NCI-H524 (cell line): ENCODE data around the gene CALU.

Experiments
- DNase-seq, 2 experiments: peaks; one replicate each; lab custom pipeline; 2025; lab: John Stamatoyannopoulos, UW

The CALU gene

DNA sequence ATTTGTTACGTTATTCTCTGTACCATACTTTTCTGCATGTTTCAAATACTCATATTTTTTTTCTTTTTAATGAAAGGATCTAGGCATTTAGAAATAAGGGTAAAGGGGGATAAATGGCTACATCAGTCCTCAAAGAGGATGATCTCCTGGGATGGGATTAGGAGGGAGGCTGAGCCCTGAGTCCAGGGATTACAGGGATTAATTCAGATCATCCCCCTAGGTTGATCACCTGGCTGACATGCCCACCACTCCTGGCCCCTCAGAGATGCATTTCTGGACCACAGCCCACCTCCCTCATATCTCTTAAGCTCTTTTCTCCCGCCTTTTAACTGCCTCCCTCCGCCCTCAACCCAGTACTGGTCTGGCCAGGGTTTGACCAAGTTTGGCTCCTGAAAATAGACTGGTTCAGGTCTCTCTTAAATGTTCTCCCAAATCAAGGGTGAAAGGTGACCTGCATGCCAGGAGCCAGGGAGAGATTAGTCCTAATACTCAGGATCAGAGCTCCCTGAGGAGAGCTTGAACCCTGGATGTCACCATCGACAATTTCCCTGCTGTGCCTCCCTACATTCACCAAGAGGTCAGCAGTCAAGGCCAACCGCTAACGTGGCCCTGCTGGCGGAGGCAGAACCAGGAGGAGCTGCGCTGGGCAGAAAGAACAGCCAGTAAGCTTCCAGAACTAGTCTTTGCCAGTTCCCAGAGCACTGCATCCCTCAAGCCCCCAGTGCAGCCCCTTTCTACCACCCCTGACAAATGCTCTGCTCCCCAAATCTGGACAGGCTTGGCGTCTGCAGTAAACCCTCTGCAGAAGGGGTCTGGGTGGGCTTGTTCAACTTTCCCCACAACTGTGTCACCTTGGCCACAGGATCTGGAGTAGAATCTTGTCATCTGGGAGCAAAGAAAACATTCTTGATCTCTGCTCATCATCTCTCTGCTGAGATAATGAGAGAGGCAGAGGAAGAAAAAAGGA is 49.6 kb downstream of the CALU start:
- peak in 1 of 2 experiments; percentile 30 for DNase-seq

DNA sequence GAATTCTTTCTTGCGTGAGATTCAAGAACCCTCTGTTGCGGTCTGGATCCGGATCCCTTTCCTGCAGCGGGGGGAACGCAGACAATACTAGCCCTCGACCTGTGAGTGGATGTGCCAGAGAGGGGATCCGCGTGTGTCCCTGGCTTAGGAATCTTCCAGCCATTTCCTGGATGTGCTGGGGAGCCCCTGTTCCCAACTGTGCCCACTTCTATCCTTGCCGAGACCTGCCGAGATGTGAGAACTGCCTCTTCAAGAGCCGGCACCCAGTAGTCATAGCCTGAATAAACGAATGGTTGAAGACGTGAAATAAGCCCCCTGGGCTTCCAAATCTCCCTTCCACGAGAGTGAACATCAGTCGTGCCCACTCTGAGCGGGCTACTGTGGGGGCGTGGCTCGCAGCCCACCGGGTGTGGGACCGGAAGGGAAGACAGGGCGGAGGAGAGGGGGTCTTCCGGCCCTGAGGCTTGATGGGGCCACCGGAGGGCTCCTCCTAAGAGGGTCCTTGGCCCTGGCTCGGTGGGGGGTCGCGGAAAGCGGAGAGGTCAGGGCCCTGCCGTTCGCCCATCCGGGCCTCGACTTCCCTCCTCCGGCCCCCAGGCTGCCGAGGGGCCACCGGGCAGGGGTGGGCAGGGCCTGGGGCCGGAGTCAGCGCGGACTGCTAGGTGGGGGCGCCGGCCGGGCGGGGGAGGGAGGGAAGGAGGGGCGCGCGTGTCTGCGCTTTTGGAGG is 51.3 kb downstream of the CALU start:
- DNase-seq = peak in 1 of 2 experiments; percentile 33

DNA sequence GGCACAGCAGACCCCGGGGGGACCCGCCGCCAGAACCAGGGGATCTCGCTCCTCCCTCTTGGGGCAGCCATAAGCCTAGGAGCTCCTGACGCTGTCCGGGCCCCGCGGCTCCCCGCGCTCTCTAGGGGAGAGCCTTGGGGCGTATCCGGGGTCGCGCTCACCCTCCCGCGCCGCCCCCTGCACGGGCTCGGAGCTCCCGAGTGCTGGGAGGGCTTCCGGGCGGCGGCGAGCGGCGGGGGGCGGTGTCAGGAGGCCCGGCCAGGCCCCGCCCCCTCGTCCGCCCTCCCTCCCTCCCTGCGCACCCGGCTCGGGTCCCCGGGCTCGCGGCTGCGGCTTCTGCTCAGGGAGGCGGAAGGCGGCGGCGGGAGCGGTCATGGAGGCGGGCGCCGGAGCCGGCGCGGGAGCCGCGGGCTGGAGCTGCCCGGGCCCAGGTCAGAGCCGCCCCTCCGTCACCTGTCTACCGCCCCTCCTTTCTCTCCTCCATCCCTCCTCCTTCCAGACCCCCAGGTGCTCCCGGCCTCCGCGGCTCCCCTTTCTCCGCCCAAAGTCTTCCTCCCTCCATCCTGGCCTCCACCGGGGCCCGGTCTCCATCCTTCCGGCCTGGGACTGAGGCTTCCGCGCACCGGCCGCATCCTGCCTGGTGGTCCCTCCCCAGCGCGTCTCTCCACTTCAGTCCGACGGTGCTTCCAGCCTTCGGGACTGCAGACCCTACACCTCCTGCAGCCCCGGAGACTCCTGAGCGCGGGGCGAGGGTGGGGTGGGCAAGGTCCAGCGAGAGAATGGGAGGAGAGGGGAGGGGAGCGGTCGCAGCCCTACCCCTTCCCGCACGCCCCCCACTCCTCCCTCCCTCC is 52.2 kb downstream of the CALU start, which contains the start of gene CCDC136:
TSS of gene CCDC136 (plus strand) at position 848 of the 851 bp plus-strand sequence. CDS start 444 bp downstream, outside the sequence.
- DNase-seq = peak in 1 of 2 experiments; percentile 44

DNA sequence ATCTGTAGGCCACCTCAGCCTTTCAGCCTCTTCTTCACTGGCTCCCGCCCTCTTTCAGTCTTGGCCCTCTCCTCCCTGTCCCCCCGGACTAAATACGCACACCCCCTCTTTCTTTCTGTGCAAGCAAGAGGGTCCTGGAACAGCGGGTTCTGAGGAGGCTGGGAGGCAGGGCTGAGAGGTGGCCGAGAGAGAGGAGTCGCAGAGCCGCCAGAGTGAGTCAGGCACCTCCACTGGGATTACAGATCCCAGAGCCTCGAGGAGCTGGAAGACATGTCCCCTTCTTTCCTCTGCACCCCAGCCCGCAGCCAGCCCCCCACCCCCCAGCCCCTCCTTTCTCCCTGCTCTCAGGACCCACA is 52.8 kb downstream of the CALU start:
- peak in 1 of 2 experiments; percentile 9 for DNase-seq

DNA sequence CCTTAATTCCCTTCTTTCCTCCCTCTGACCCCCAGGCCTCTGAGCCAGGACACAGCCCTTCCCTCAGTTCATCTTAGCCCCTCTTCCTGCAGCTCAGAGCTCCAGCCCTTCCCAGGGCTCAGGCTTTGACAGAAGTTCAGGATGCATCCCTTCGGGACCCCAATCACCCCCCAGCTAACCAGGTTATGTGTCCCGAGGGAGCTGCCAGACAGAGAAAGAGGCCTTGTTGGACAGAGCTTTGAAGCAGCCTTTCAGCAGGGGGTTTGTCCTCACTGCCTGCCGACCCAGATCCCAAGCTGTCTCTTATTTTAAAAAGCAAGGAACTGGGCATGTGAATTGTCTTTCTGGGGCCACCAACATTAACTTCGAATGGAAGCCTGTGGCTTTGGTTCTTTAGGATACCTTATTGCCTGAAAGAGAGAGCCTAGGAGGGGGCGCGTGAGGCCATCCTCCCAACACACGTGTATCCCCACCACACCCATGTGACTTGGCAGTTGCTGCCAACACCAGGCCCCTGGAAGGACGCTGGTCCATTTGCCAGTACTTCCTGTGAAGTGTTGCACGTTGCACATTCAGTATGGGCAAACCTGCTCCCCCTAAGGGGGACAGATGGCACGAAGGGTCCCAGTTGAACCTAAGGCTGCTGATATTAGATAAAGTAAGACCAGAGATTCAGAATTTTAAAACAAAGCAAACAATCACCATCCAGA is 53.5 kb downstream of the CALU start:
- peak; percentile 59 to 61 for DNase-seq

DNA sequence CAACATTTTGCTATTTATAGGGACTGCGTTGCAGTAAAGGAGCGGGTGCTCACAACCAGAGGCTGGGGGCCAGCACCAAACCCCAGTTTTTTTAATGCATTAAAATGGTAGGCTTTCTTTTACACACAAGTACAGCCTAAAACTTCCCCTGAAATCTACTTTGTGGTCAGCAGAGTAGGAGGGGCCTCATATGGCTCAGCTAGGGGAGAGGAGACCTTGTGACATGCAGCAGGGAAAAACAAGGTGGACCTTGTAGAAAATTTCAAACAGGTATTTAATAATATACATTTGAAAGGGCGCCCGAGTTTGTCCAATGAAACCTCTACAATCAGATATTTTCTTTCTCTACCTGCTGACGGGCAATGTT is 54.0 kb downstream of the CALU start:
- no peak for DNase-seq

DNA sequence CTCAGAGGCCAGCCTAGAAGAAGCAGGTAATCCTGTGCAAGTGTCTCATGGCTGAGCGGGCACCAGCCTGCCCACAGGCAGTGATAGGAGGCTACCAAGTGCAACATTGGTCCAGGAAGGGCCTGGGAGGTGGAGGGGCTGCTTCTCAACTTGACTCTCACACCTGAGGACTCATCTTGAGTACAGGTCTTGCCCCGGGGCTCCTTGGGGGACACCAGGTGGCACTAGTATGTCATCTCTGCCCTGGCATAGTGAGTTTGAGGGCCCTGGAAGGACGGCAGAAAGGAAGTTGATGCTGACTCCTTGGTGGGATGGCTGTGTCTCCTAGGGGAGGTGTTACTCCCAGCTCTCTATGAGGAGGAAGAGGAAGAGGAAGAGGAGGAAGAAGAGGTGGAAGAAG is 54.9 kb downstream of the CALU start:
- peak in 1 of 2 experiments; percentile 4 for DNase-seq

DNA sequence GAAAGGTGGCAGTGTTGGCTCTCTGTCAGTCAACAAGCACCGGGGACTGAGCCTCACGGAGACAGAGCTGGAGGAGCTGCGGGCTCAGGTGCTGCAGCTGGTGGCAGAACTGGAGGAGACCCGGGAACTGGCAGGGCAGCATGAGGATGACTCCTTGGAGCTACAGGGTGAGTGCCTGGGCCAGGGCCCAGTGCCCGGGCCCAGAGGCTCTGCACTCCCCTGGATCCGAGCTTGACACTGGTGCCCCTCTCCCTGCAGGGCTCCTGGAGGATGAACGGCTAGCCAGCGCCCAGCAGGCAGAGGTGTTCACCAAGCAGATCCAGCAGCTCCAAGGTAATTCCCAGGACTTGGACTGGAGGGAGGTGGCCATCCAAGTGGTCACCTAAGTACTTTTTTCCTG is 55.3 kb downstream of the CALU start:
- DNase-seq = no peak

DNA sequence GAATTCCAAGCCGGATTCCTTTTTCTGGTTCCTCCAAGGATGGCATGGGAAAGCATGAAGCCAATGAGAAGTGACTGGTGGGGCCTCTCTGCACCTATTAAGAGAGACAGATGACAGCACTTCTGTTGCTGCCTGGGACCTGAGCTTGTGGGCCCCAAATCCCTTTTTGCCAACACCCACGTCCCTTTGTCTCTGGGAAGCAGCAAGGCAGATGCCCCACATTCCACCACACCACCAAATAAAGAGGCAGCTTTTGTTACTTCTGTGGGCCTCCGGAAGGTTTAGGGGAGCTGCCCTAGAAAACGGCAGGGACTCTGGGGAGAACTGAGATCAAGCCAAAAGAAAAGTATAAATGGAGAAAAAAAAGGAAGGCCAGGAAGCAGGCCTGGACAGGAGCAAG is 56.0 kb downstream of the CALU start:
- DNase-seq = no peak

DNA sequence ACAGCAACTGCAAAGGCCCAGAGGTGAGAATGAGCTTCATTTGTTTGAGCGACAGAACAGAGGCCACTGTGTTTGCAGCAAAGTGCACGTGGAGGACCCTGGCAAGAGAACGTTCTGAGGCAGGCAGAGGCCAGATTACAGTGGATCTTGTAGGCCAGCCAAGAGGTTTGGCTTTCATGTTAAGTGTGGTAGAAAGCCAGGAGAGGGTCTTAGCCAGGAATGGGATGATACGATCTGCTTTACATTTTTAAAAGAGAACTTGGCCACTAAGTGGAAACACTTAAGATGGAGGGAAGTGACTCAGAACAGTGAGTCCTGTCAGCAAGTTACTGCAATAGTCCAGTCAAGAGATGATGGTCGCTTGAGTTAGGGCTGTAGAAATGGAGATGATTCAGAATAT is 57.2 kb downstream of the CALU start:
- no peak for DNase-seq

DNA sequence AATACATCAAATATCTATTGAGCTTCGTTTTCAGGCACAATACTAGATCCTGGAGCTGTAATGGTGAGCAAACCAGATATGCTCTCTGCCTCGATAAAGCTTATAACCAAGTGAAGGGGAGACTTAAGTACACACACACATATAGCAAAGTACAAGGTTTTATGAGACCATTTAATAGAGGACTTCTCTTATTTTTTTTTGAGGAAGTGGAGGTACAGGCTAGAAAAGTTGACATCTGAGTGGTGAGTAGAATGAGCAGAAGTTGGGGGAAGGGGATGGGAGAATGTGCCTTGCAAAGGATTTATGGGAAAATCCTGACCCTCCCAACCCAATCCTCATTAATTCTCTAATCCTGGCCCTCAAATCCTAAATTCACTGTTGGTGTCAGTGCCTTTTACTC is 60.3 kb downstream of the CALU start:
- DNase-seq = no peak

DNA sequence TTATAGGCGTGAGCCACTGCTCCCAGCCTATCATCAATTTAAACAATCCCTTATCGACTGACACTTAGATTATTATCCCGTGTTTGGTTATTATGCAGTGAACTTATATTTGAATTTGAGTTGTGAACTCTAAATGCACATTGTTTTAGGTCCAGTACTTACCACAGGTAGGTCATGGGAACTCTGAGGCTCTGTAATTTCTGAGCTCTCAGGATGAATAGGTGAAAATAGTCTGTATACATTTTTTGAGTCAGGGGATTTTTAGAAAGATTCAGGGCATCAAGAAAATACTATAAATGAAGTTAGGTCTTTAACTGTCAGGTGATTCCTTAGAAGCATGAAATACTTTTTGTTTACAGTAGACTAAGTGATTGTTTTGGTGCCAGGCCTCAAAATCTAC is 61.4 kb downstream of the CALU start:
- DNase-seq = no peak

DNA sequence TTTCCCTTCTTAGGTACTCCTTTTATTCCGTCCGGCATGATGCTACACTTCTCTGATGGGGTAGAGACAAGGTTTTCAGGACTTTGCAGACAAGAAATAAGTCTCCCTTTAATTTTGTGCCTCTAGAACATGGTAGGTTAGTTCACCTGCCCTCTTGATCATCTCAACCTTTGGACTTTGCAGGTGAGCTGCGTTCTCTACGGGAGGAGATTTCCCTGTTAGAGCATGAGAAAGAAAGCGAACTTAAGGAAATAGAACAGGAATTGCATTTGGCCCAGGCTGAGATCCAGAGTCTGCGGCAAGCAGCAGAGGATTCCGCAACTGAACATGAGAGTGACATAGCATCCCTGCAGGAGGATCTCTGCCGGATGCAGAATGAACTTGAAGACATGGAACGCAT is 61.8 kb downstream of the CALU start:
- no peak for DNase-seq

DNA sequence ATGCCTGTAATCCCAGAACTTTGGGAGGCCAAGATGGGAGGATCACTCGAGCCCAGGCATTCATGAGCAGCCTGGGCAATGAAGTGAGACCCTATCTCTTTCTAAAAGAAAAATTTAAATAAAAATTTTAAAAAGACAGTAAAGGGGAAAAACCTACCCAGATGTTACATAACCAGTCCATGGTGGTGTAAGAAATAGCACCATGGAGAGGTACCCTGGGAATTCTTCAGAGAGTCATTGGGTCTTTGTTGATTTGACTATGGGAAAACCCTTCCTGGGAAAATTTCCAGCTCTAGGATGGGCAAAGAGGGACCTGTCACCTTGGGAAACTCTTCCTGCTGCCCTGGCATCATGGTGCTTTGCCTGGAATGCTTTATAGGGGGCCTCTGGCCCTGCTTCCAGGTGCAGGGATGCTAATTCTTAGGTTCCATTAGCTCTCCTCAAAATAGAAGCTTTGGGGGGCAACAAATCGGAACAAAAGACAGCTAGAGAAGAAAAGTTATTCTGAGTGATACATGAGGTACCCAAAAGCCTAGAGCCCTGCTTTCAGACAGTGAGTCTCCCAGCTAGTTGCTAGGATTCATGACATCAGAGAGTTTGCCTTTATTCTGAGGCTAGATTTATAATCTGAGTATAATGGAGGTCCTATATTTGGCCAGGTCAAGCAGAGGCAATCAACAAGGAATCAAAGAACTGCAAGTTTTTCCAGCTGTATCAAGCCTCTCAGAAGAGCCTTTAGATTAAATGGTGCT is 62.7 kb downstream of the CALU start:
- DNase-seq = no peak

DNA sequence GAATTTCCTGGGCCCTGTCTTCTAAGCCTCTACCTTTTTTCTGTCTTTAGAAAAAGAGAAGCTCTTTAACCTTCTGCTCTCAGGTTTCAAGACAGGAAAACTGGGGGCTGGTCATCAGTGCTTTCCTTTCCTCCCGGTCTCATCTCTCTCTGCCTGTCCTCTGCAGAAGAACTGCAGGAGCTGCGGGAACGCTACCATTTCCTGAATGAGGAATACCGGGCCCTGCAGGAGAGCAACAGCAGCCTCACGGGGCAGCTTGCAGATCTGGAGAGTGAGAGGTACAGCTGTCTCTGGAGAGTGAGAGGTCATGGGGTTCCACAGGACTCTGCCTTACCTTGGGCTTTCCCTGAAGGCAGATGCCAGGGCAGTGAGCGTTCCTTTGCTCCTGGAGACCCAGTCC is 65.3 kb downstream of the CALU start:
- no peak for DNase-seq

DNA sequence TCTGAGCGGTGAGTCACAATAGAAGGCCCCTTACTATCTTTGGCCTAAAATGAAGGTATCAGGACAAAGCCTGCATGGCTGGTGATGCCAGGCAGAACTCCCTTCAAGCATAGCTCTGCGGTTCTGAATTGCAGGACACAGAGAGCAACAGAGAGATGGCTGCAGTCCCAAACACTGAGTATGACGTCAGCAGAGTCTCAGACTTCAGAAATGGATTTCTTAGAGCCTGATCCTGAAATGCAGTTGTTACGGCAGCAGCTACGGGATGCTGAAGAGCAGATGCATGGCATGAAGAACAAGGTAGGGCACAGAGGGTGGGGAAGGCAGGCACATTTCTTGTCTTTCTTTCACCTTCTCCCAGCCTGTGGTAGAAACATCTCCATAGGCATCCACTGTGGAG is 66.1 kb downstream of the CALU start:
- no peak for DNase-seq

DNA sequence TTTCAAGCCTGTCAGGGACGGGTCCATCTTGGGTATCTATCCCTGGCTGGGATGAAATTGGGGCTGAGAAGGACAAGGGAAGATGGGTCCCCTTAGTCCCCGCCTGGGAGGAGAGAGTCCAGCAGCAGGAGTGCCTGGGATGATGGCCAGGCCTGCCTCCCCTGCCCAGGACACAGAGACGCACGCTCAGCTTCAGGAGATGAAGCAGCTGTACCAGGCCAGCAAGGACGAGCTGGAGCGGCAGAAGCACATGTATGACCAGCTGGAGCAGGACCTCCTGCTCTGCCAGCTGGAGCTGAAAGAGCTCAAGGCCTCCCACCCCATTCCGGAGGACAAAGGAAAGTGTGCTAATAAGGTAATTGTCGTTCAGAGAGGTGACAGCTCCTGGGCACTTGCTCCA is 68.0 kb downstream of the CALU start:
- DNase-seq = no peak

DNA sequence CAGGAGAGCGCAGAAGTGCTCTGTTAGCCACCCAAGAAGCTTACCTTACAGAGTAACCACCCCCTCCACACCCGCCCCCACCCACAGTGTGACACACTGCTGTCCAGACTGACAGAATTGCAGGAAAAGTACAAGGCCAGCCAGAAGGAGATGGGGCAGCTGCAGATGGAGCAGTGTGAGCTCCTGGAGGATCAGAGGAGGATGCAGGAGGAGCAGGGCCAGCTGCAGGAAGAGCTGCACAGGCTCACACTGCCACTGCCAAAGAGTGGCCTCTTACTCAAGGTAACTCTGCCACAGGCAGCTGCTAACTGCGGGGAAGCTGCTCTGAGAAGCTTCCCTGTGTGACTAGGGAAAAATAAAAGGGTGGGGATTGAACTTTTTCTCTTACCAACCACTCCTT is 70.2 kb downstream of the CALU start:
- DNase-seq = no peak

DNA sequence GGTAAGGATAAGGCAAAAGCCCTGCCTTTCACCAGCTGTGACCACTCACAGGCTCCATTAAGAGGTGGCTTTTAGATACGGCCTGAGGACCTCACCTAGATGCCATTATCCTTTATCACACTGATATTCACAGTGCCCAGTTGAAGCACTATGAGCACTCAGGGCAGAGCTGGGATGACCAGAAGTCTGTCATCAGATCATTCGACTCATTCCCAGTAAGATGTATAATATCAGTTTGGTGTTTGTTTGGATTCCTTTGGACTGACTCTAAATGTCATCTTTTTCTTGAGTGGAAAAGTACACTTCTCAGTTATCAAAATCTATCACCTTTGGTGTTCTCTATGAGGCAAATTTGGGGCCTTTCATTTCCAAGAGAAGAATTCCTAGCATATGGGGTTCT is 71.3 kb downstream of the CALU start:
- DNase-seq = no peak

DNA sequence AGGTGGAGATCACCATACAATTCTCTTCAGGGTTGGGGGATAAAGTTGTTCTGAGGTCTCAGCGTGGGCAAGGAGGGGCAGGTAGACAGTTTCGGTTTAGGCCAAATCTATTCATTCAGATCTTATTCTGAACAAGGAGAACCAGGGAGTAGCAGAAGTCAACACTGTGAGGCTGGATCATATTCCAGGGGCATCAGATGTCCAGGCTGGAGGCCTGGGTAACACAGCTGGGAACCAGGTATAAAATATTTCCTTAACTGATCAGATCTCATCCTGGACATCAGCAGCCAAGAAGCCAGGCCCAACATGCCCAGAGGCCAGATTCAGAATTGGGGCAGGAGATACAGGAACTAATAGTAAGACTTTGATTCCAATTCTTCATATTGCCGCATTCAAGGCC is 71.8 kb downstream of the CALU start:
- no peak for DNase-seq
